GM21723 (cell line): ENCODE measurements around the gene LRFN2.

ENCODE experiments used
- ATAC-seq: cut with Tn5 transposase; IDR thresholded peaks from one replicate; pipeline ENCODE4 v1.9.1; 2021; ENCODE audit warnings: mild to moderate bottlenecking, moderate library complexity; ENCODE audit not compliant: unreplicated experiment

The LRFN2 gene

GRCh38 chr6:40353197-40353966, 233.8 kb downstream of the LRFN2 start:
- ATAC-seq, result no peak

- ATAC-seq, result no peak
Observed at GRCh38 chr6:40352527-40353170, 234.5 kb downstream of the LRFN2 start.

- ATAC-seq, result no peak
Observed at GRCh38 chr6:40352006-40352405, 235.2 kb downstream of the LRFN2 start.

- no peak for ATAC-seq
Observed at GRCh38 chr6:40350747-40351217, 236.4 kb downstream of the LRFN2 start.

- no peak for ATAC-seq
Observed at GRCh38 chr6:40349901-40350746, 237.0 kb downstream of the LRFN2 start.

- no peak for ATAC-seq
Observed at GRCh38 chr6:40349123-40349900, 237.9 kb downstream of the LRFN2 start.

GRCh38 chr6:40348591-40348990, 238.6 kb downstream of the LRFN2 start:
- ATAC-seq, result no peak

GRCh38 chr6:40347571-40348011, 239.6 kb downstream of the LRFN2 start:
- ATAC-seq, result no peak

GRCh38 chr6:40346246-40346645, 240.9 kb downstream of the LRFN2 start:
- no peak for ATAC-seq

- no peak for ATAC-seq
Observed at GRCh38 chr6:40344566-40345167, 242.5 kb downstream of the LRFN2 start.

GRCh38 chr6:40343877-40344565, 243.1 kb downstream of the LRFN2 start:
- ATAC-seq, result no peak

- no peak for ATAC-seq
Observed at GRCh38 chr6:40343318-40343876, 243.8 kb downstream of the LRFN2 start.

GRCh38 chr6:40342723-40343122, 244.4 kb downstream of the LRFN2 start:
- ATAC-seq, result no peak

- no peak for ATAC-seq
Observed at GRCh38 chr6:40341726-40342125, 245.4 kb downstream of the LRFN2 start.
